H1 (cell line): ENCODE data around the gene LONRF2. TPM values are rescaled to one million over a fixed set of nuclear protein-coding genes. Genes with fewer than 3 reads are reported as not detected.

Source experiments
- polyA plus RNA-seq, 7 experiments: library from polyadenylated mRNA; depleted of rRNA in 3 of 7; stranded (reverse) in 5 of 7; unstranded in 2 of 7; fragments of >200 nt in 5 of 7; fragments of 200-250 nt in 2 of 7; gene quantifications; 1 replicate in 5 of 7; 2 replicates in 1 of 7; 4 replicates in 1 of 7; pipeline versions ENCODE4 v1.2.1 to v1.2.3, GENCODE V29; 2011 to 2013; ENCODE audit warnings: missing spikeins in 2 of 7, mixed read lengths in 2 of 7
- total RNA-seq: library from RNA; stranded (reverse); fragmentation: NEBNext Ultra II Directional; extraction: Animal tissue kit (Norgen Biotek cat#: 25700); gene quantifications from 2 replicates; pipeline ENCODE4 v1.2.1, GENCODE V29; 2021
- TF ChIP-seq, protein P1 (sequence below): IDR thresholded peaks from 2 replicates; pipeline ENCODE4 v1.6.1; 2011; ENCODE audit warnings: low read depth, mild to moderate bottlenecking, low read length; ENCODE audit not compliant: insufficient read depth

LONRF2 gene
- total and polyA plus RNA-seq, 2 of the 8 experiments (the other 6 are each of a cell fraction or from before 2014, with no cell fraction given): 0.24 to 0.74 TPM

- TF ChIP-seq, protein P1, sequence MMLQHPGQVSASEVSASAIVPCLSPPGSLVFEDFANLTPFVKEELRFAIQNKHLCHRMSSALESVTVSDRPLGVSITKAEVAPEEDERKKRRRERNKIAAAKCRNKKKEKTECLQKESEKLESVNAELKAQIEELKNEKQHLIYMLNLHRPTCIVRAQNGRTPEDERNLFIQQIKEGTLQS: no peak
These were observed 43.8 kb downstream of the LONRF2 start (continued) for GRCh38 chr2:100278501-100278900.
